WTC11 (cell line): ENCODE measurements around the gene MPP2. TPM values are rescaled to one million over a fixed set of nuclear protein-coding genes. Genes with fewer than 3 reads are reported as not detected.

ENCODE experiments used
- ATAC-seq: fragments of 200-7000 bp; cut with Tn5 transposase; 2 replicates; pipeline ENCODE4 v1.10.0; 2021; ENCODE audit warnings: mild to moderate bottlenecking, moderate library complexity
- CTCF ChIA-PET: fragments of 300-600 bp; sonication (Branson Sonifier 250); formaldehyde crosslinking; loops from one replicate; lab custom pipeline; 2021; ENCODE audit warnings: antibody characterized with exemption; lab: Charles Lee
- POLR2A ChIA-PET: fragments of 350-600 bp; sonication (Branson Sonifier 250); formaldehyde crosslinking; loops from one replicate; lab custom pipeline; 2021; ENCODE audit warnings: antibody characterized with exemption; lab: Charles Lee
- DNase-seq: peaks from one replicate; pipeline ENCODE4 v3.0.0; 2021; ENCODE audit warnings: low spot score
- H3K27ac Mint-ChIP-seq: 2 replicates; pipeline ENCODE4 v1.8.0; 2021; ENCODE audit warnings: mixed read lengths
- H3K27me3 Mint-ChIP-seq: 2 replicates; pipeline ENCODE4 v1.8.0; 2021; ENCODE audit warnings: low read depth, mild to moderate bottlenecking, moderate library complexity, mixed read lengths
- H3K36me3 Mint-ChIP-seq: 2 replicates; pipeline ENCODE4 v1.8.0; 2021; ENCODE audit warnings: mixed read lengths
- H3K4me1 Mint-ChIP-seq: 2 replicates; pipeline ENCODE4 v1.8.0; 2022; ENCODE audit warnings: mixed read lengths
- H3K4me3 Mint-ChIP-seq: 2 replicates; pipeline ENCODE4 v1.8.0; 2021; ENCODE audit warnings: mild to moderate bottlenecking, moderate library complexity, mixed read lengths
- H3K9me3 Mint-ChIP-seq: 2 replicates; pipeline ENCODE4 v1.8.0; 2021; ENCODE audit warnings: mixed read lengths
- AR ChIP-seq: fragments of 250-450 bp; sonication (Bioruptor Pico); IDR thresholded peaks from 2 replicates; pipeline ENCODE4 v1.9.0; 2021; ENCODE audit warnings: mild to moderate bottlenecking
- ATF1 ChIP-seq: sonication (generic); formaldehyde crosslinking; IDR thresholded peaks from 2 replicates; pipeline ENCODE4 v1.8.1; 2023; ENCODE audit warnings: mild to moderate bottlenecking, moderate library complexity, missing genetic modification reagents
- ELF4 ChIP-seq: sonication (generic); formaldehyde crosslinking; IDR thresholded peaks from 2 replicates; pipeline ENCODE4 v1.8.1; 2022; ENCODE audit warnings: low read depth, mild to moderate bottlenecking, moderate library complexity, missing genetic modification reagents
- ETV6 ChIP-seq: sonication (generic); formaldehyde crosslinking; IDR thresholded peaks from 2 replicates; pipeline ENCODE4 v1.8.1; 2022; ENCODE audit warnings: mild to moderate bottlenecking, missing genetic modification reagents
- FOXP1 ChIP-seq: sonication (generic); formaldehyde crosslinking; IDR thresholded peaks from 2 replicates; pipeline ENCODE4 v1.8.0; 2022; ENCODE audit warnings: missing genetic modification reagents, mild to moderate bottlenecking, moderate library complexity, borderline replicate concordance
- MYBL2 ChIP-seq: sonication (generic); formaldehyde crosslinking; IDR thresholded peaks from 2 replicates; pipeline ENCODE4 v1.8.1; 2023; ENCODE audit warnings: mild to moderate bottlenecking, moderate library complexity, missing genetic modification reagents
- PRDM15 ChIP-seq: sonication (generic); formaldehyde crosslinking; IDR thresholded peaks from 2 replicates; pipeline ENCODE4 v1.8.0; 2022; ENCODE audit warnings: missing genetic modification reagents
- SMAD4 ChIP-seq: sonication (generic); formaldehyde crosslinking; IDR thresholded peaks from 2 replicates; pipeline ENCODE4 v1.8.0; 2022; ENCODE audit warnings: mild to moderate bottlenecking, missing genetic modification reagents
- USF1 ChIP-seq: sonication (generic); formaldehyde crosslinking; IDR thresholded peaks from 2 replicates; pipeline ENCODE4 v1.8.0; 2022; ENCODE audit warnings: mild to moderate bottlenecking, missing genetic modification reagents
- ZNF396 ChIP-seq: fragments of 250-450 bp; sonication (Bioruptor Pico); IDR thresholded peaks from 2 replicates; pipeline ENCODE4 v1.8.0; 2021; ENCODE audit warnings: mild to moderate bottlenecking, moderate library complexity, borderline replicate concordance
- ZSCAN18 ChIP-seq: fragments of 250-450 bp; sonication (Bioruptor Pico); IDR thresholded peaks from 2 replicates; pipeline ENCODE4 v2.1.2; 2022; ENCODE audit warnings: mild to moderate bottlenecking, moderate library complexity
- total RNA-seq: library from RNA; stranded (reverse); gene quantifications from 3 replicates; pipeline ENCODE4 v1.2.3, GENCODE V29; 2021

The MPP2 gene
- total RNA-seq, 1 experiment from 2014 or later: 29.3 TPM

GRCh38 chr17:43860927-43861622, 46.3 kb downstream of the MPP2 start:
- H3K4me3 Mint-ChIP-seq: no peak overlapping the region
- DNase-seq (no peak), ATAC-seq (no peak)
- no peak overlapping the region for H3K27ac Mint-ChIP-seq
- POLR2A ChIA-PET: no interaction called here
- no peaks in the 10 kb centered on the region for H3K9me3 Mint-ChIP-seq
- CTCF ChIA-PET: interaction anchor here (0.6 to 3.7 kb wide), 2 partner anchors 14 to 17 kb away, joined by 3 to 24 read pairs; partner anchors contain the start of gene CD300LG
- no peaks in the 10 kb centered on the region for H3K36me3 Mint-ChIP-seq
- no peak for TF ChIP-seq MYBL2 (CRISPR knock-in tag)
- TF ChIP-seq ZSCAN18 (CRISPR knock-in tag): no peak
- no peak for TF ChIP-seq ATF1 (CRISPR knock-in tag)
- no peak for TF ChIP-seq AR (CRISPR knock-in tag)
- no peak for TF ChIP-seq ZNF396 (CRISPR knock-in tag)
- 0 out of 2 replicates have a peak, but pooled peaks cover 4% of the 10 kb centered on the region for H3K27me3 Mint-ChIP-seq
- no peaks in the 10 kb centered on the region for H3K4me1 Mint-ChIP-seq

GRCh38 chr17:43860077-43860725, 47.1 kb downstream of the MPP2 start:
- no peaks in the 10 kb centered on the region for H3K9me3 Mint-ChIP-seq
- no peaks in the 10 kb centered on the region for H3K36me3 Mint-ChIP-seq
- H3K27ac Mint-ChIP-seq: no peak overlapping the region
- no peak for ATAC-seq
- POLR2A ChIA-PET: no interaction called here
- TF ChIP-seq ETV6 (CRISPR knock-in tag) (no peak), PRDM15 (CRISPR knock-in tag) (no peak), ATF1 (CRISPR knock-in tag) (no peak), ELF4 (CRISPR knock-in tag) (no peak), FOXP1 (no peak)
- TF ChIP-seq, all 79 proteins: peak for 0
- no peak for DNase-seq
- H3K27me3 Mint-ChIP-seq: 0 out of 2 replicates have a peak, but pooled peaks cover 4% of the 10 kb centered on the region
- CTCF ChIA-PET: interaction anchor here (0.6 to 3.7 kb wide), 3 partner anchors 14 to 20 kb away, joined by 3 to 24 read pairs (median 3); partner anchors contain the start of gene CD300LG
- H3K4me1 Mint-ChIP-seq: no peaks in the 10 kb centered on the region
- H3K4me3 Mint-ChIP-seq: no peak overlapping the region

GRCh38 chr17:43857957-43858600, 49.3 kb downstream of the MPP2 start:
- ATAC-seq (no peak), DNase-seq (no peak)
- 0 out of 2 replicates have a peak, but pooled peaks cover 4% of the 10 kb centered on the region for H3K27me3 Mint-ChIP-seq
- no peak overlapping the region for H3K4me3 Mint-ChIP-seq
- TF ChIP-seq USF1 (CRISPR knock-in tag) (no peak), SMAD4 (no peak)
- no peaks in the 10 kb centered on the region for H3K4me1 Mint-ChIP-seq
- POLR2A ChIA-PET: interaction anchor here (0.6 kb wide), 1 partner anchor 297 kb away, joined by 7 read pairs; no protein-coding TSS in a partner anchor
- no peaks in the 10 kb centered on the region for H3K9me3 Mint-ChIP-seq
- CTCF ChIA-PET: interaction anchor here (0.5 to 4.8 kb wide), 5 partner anchors 9 to 282 kb away, joined by 3 to 43 read pairs (median 4); partner anchors contain the start of gene CD300LG
- H3K27ac Mint-ChIP-seq: no peak overlapping the region
- H3K36me3 Mint-ChIP-seq: no peaks in the 10 kb centered on the region
